ENCODE results near the gene TAF1C.

DNA sequence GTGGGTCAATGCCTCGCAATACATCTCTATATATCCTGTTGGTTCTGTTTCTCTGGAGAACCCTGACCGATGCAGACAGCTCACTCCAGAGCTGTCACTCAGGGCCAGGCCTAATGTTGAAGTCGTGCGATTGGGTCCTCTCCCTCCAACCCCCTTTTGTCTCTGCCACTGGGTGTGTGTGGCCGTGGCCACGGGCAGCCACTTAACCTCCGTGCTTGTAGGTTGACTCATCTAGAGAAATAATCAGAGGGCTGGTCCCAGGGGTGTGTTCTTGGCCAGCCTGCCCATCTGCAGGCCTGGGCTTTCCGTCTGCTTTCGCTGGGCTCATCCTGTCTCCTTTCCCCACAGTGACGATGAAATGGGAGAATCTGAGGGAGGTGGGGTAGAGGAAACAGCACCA, 11.5 kb upstream of the TAF1C start:
- TF ChIP-seq, protein P1, sequence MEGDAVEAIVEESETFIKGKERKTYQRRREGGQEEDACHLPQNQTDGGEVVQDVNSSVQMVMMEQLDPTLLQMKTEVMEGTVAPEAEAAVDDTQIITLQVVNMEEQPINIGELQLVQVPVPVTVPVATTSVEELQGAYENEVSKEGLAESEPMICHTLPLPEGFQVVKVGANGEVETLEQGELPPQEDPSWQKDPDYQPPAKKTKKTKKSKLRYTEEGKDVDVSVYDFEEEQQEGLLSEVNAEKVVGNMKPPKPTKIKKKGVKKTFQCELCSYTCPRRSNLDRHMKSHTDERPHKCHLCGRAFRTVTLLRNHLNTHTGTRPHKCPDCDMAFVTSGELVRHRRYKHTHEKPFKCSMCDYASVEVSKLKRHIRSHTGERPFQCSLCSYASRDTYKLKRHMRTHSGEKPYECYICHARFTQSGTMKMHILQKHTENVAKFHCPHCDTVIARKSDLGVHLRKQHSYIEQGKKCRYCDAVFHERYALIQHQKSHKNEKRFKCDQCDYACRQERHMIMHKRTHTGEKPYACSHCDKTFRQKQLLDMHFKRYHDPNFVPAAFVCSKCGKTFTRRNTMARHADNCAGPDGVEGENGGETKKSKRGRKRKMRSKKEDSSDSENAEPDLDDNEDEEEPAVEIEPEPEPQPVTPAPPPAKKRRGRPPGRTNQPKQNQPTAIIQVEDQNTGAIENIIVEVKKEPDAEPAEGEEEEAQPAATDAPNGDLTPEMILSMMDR (conservative IDR thresholded peaks at IDR 0.05; ENCODE audit: low read length) = no peak
- no peak for TF ChIP-seq EZH2phosphoT487 (IDR thresholded peaks at IDR 0.05; ENCODE audit: borderline replicate concordance)
